Fibroblast of lung (primary cell): ENCODE measurements around the gene EPB41L5. TPM values are rescaled to one million over a fixed set of nuclear protein-coding genes. Genes with fewer than 3 reads are reported as not detected.

ENCODE experiments used
- DNase-seq, 2 donors: peaks; one replicate each; pipeline versions ENCODE4 v3.0.0 to v3.0.0-alpha.2; 2010; ENCODE audit warnings: low read depth in 2 of 2
- H2AFZ ChIP-seq: 2 replicates; pipeline ENCODE4 v1.5.1; 2012; ENCODE audit warnings: low read length, control low read depth, inconsistent platforms
- H3K27ac ChIP-seq: 2 replicates; pipeline ENCODE4 v1.5.1; 2011; ENCODE audit warnings: low read length, control low read depth; ENCODE audit not compliant: insufficient read depth
- H3K27me3 ChIP-seq: 2 replicates; pipeline ENCODE4 v1.5.1; 2011; ENCODE audit warnings: mild to moderate bottlenecking, low read length; ENCODE audit not compliant: control insufficient read depth, insufficient read depth
- H3K36me3 ChIP-seq: 2 replicates; pipeline ENCODE4 v1.5.1; 2011; ENCODE audit warnings: low read length; ENCODE audit not compliant: control insufficient read depth, insufficient read depth
- H3K4me1 ChIP-seq: 2 replicates; pipeline ENCODE4 v1.5.1; 2011; ENCODE audit warnings: low read length; ENCODE audit not compliant: control insufficient read depth, insufficient read depth; ENCODE audit errors: extremely low read depth
- H3K4me2 ChIP-seq: 2 replicates; pipeline ENCODE4 v1.5.1; 2011; ENCODE audit warnings: low read length, control low read depth; ENCODE audit not compliant: insufficient read depth; ENCODE audit errors: extremely low read depth
- H3K4me3 ChIP-seq, 4 experiments: fragments of 200-600 bp in 1 of 4; sonication (generic) in 1 of 4; replicated peaks in 1 of 4; 2 replicates each; pipeline ENCODE4 v1.5.1; 2011 to 2016; ENCODE audit warnings: low read length in 4 of 4, low read depth in 3 of 4, mild to moderate bottlenecking in 3 of 4, control low read depth in 2 of 4, inconsistent platforms in 1 of 4, mixed read lengths in 1 of 4; ENCODE audit not compliant: insufficient read depth in 1 of 4; ENCODE audit errors: control extremely low read depth in 1 of 4
- H3K79me2 ChIP-seq: 2 replicates; pipeline ENCODE4 v1.5.1; 2012; ENCODE audit warnings: mild to moderate bottlenecking, low read length, inconsistent platforms; ENCODE audit not compliant: control insufficient read depth, insufficient read depth
- H3K9ac ChIP-seq: 2 replicates; pipeline ENCODE4 v1.5.1; 2011; ENCODE audit warnings: mild to moderate bottlenecking, low read length, control low read depth; ENCODE audit not compliant: insufficient read depth
- H3K9me3 ChIP-seq: 2 replicates; pipeline ENCODE4 v1.5.1; 2012; ENCODE audit warnings: low read depth, low read length; ENCODE audit not compliant: control insufficient read depth, insufficient read depth
- H4K20me1 ChIP-seq: 2 replicates; pipeline ENCODE4 v1.5.1; 2011; ENCODE audit warnings: low read length; ENCODE audit not compliant: control insufficient read depth, insufficient read depth; ENCODE audit errors: extremely low read depth
- CTCF ChIP-seq, 2 donors: IDR thresholded peaks in 1 of 2; conservative IDR thresholded peaks in 1 of 2; 1 replicate in 1 of 2; 2 replicates in 1 of 2; pipeline ENCODE4 v1.5.1; 2011 to 2012; ENCODE audit warnings: low read length in 2 of 2, control low read depth in 1 of 2, inconsistent platforms in 1 of 2, low read depth in 1 of 2, mild to moderate bottlenecking in 1 of 2
- EZH2 ChIP-seq: IDR thresholded peaks from 2 replicates; pipeline ENCODE4 v1.5.1; 2012; ENCODE audit warnings: low read length, control low read depth, mild to moderate bottlenecking; ENCODE audit errors: missing control alignments
- polyA plus RNA-seq, 2 donors: library from polyadenylated mRNA; depleted of rRNA in 1 of 2; stranded (reverse) in 1 of 2; unstranded in 1 of 2; fragments of >200 nt; gene quantifications; 2 replicates each; pipeline ENCODE4 v1.2.1, GENCODE V29; 2011 to 2012; ENCODE audit warnings: missing spikeins in 1 of 2
- total RNA-seq: library from RNA; depleted of rRNA; stranded (reverse); fragments of >200 nt; gene quantifications from 2 replicates; pipeline ENCODE4 v1.2.1, GENCODE V29; 2014

The EPB41L5 gene
- total and polyA plus RNA-seq, 2 donors (not counting 1 experiment from before 2014, with no cell fraction given): 10.6 to 16.2 TPM

GRCh38 chr2:120226316-120226715 lies 213.4 kb downstream of the EPB41L5 start:
- no peak for DNase-seq
- peaks cover 2% of the 10 kb centered on the region for H3K36me3 ChIP-seq
- H4K20me1 ChIP-seq: no peaks in the 10 kb centered on the region
- H3K27ac ChIP-seq: no peak overlapping the region
- peaks cover 9% of the 10 kb centered on the region for H3K79me2 ChIP-seq
- no peak overlapping the region for H3K4me2 ChIP-seq
- no peaks in the 10 kb centered on the region for H3K9me3 ChIP-seq
- no peaks in the 10 kb centered on the region for H3K27me3 ChIP-seq
- H3K4me1 ChIP-seq: peaks cover 3% of the 10 kb centered on the region
- TF ChIP-seq EZH2: no peak
- TF ChIP-seq CTCF (conservative IDR thresholded peaks at IDR 0.05 in 1 of 2, IDR thresholded peaks at IDR 0.05 in 1 of 2; ENCODE audit: low read depth in 1 of 2, low read length in 2 of 2): no peak
- no peak overlapping the region for H3K9ac ChIP-seq
- no peak overlapping the region for H2AFZ ChIP-seq
- no peak overlapping the region for H3K4me3 ChIP-seq

GRCh38 chr2:120227111-120227991 lies 214.5 kb downstream of the EPB41L5 start:
- TF ChIP-seq CTCF (conservative IDR thresholded peaks at IDR 0.05 in 1 of 2, IDR thresholded peaks at IDR 0.05 in 1 of 2; ENCODE audit: low read depth in 1 of 2, low read length in 2 of 2) (no peak), EZH2 (no peak)
- H3K4me3 ChIP-seq: no peak overlapping the region
- H3K79me2 ChIP-seq: peaks cover 5% of the 10 kb centered on the region
- no peak overlapping the region for H3K27ac ChIP-seq
- no peak overlapping the region for H3K9ac ChIP-seq
- no peak overlapping the region for H3K4me2 ChIP-seq
- peaks cover under 1% of the 10 kb centered on the region for H3K36me3 ChIP-seq
- H4K20me1 ChIP-seq: no peaks in the 10 kb centered on the region
- H2AFZ ChIP-seq: no peak overlapping the region
- H3K9me3 ChIP-seq: no peaks in the 10 kb centered on the region
- H3K4me1 ChIP-seq: peaks cover 6% of the 10 kb centered on the region
- no peak for DNase-seq
- no peaks in the 10 kb centered on the region for H3K27me3 ChIP-seq

- Histone ChIP-seq H3K9ac (no peak overlapping the region), H3K79me2 (no peaks in the 10 kb centered on the region), H3K4me3 (no peak overlapping the region), H4K20me1 (no peaks in the 10 kb centered on the region), H3K9me3 (no peaks in the 10 kb centered on the region), H3K27ac (no peak overlapping the region), H3K4me1 (peaks cover 6% of the 10 kb centered on the region), H3K27me3 (no peaks in the 10 kb centered on the region), H3K4me2 (no peak overlapping the region), H2AFZ (no peak overlapping the region), H3K36me3 (no peaks in the 10 kb centered on the region)
- no peak for DNase-seq
- TF ChIP-seq CTCF (conservative IDR thresholded peaks at IDR 0.05 in 1 of 2, IDR thresholded peaks at IDR 0.05 in 1 of 2; ENCODE audit: low read depth in 1 of 2, low read length in 2 of 2) (no peak), EZH2 (no peak)
Observed at GRCh38 chr2:120228503-120228902, 215.6 kb downstream of the EPB41L5 start.

Other genes with a start within 250 kb of the EPB41L5 start
- 25.2 and 25.9 TPM in 2 replicates for gene TMEM185B, start 210.3 kb downstream of the EPB41L5 start, total RNA-seq
- gene TMEM185B, start 210.3 kb downstream of the EPB41L5 start, polyA plus RNA-seq: 28.8 and 35.1 TPM in 2 replicates
- gene RALB, start 239.8 kb downstream of the EPB41L5 start, total RNA-seq: 46.2 and 58.3 TPM in 2 replicates
- gene RALB, start 239.8 kb downstream of the EPB41L5 start, polyA plus RNA-seq: 73.9 and 90.5 TPM in 2 replicates